ENCODE measurements around the gene NRP2. TPM values are rescaled to one million over a fixed set of nuclear protein-coding genes. Genes with fewer than 3 reads are reported as not detected.
A peak's percentile ranks its signal among the peaks of the same experiment; 100 is the strongest.

The NRP2 gene
- polyA plus RNA-seq, 2 of the 4 experiments (the other 2 are of a cell fraction) = 144 to 159 TPM

DNA sequence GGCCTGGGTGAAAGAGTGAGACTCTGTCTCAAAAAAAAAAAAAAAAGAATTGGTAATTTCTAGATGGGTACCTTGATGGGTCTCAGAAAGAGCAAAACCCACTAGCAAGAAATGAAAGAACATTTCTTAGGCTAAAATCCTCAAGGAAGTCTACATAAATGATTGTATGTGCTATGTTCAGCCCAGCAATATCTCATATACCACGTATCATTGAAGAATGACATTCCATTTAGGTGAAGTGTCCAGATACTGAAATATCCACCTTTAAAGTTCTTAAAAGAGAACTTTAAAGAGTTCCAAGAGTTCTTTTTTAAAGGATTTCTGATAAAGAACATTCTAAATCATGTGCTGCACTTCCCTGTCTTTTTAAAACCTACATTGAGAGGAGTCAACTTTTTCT, 19.2 kb downstream of the NRP2 start:
- ChIA-PET CTCF (interaction anchor here (1.1 to 4.1 kb wide), 9 partner anchors 11 to 225 kb away, joined by 3 to 14 read pairs (median 5); partner anchors contain the start of gene NRP2), POLR2A (interaction anchor here (0.7 to 3.5 kb wide), 3 partner anchors 12 to 19 kb away, joined by 4 to 26 read pairs (median 4); partner anchors contain the start of gene NRP2)
- TF ChIP-seq HOXB5 (CRISPR knock-in tag; IDR thresholded peaks at IDR 0.05) = no peak
- no peak for TF ChIP-seq FOSL2 (IDR thresholded peaks at IDR 0.05)
- TF ChIP-seq FOSL2 (CRISPR knock-in tag; IDR thresholded peaks at IDR 0.05) = peak; percentile 36; the same call in 1 of the 2 replicates
- Histone ChIP-seq H3K27ac (peak overlapping the region; percentile 93 to 95), H3K4me3 (peak overlapping the region; percentile 24; the same call in 2 of the 3 replicates), H3K4me1 (peaks cover 100% of the 10 kb centered on the region), H3K4me2 (peak overlapping the region; percentile 79), H3K9me3 (no peaks in the 10 kb centered on the region)
- WGBS (ENCODE audit: missing lambda C conversion rate) = 0% methylated on average over 1 of the region's 1 CpG
- FAIRE-seq = no peak
- no peak for DNase-seq (ENCODE audit: low read depth in 1 of 2, low spot score in 1 of 2)
- peak in 1 of 2 experiments; percentile 13; a peak in 1 of 6 replicates for ATAC-seq

DNA sequence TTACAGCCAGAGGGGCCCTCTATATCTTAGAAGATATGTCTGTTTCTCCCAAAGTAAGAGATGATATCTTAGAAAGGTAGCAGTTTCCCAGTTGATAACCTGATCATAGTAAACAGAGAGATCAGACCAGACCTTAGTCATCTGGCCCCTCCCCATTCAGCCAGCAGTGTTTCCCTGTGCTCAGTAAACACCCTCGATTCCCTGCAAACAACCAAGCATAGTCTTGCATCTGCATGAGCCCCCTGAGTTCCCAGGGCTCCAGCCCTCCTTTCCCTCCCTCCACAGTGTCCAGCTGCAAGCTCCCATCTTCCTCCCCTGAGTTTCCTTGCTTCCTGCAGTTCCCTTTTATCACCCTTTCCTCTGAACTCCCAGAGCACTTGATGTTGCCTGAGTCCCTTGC, 20.3 kb downstream of the NRP2 start:
- ChIA-PET CTCF (interaction anchor here (1.1 to 2.6 kb wide), 8 partner anchors 8 to 224 kb away, joined by 3 to 7 read pairs (median 4); partner anchors contain the start of gene NRP2), POLR2A (interaction anchor here (1.3 to 3.5 kb wide), 2 partner anchors 17 to 20 kb away, joined by 4 to 26 read pairs; partner anchors contain the start of gene NRP2)
- peak in 1 of 2 experiments; percentile 56 for DNase-seq (ENCODE audit: low read depth in 1 of 2, low spot score in 1 of 2)
- no peak for TF ChIP-seq HOXB5 (CRISPR knock-in tag; IDR thresholded peaks at IDR 0.05)
- TF ChIP-seq TFCP2L1 (CRISPR knock-in tag; IDR thresholded peaks at IDR 0.05) = no peak
- TF ChIP-seq, protein P1, sequence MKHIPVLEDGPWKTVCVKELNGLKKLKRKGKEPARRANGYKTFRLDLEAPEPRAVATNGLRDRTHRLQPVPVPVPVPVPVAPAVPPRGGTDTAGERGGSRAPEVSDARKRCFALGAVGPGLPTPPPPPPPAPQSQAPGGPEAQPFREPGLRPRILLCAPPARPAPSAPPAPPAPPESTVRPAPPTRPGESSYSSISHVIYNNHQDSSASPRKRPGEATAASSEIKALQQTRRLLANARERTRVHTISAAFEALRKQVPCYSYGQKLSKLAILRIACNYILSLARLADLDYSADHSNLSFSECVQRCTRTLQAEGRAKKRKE (CRISPR knock-in tag; IDR thresholded peaks at IDR 0.05; ENCODE audit: low read depth) = no peak
- TF ChIP-seq RAD21 (conservative IDR thresholded peaks at IDR 0.05 in 1 of 2, IDR thresholded peaks at IDR 0.05 in 1 of 2) = no peak
- no peak for TF ChIP-seq POLR2AphosphoS2 (conservative IDR thresholded peaks at IDR 0.05; ENCODE audit: low read length)
- TF ChIP-seq GATA3 (IDR thresholded peaks at IDR 0.05; ENCODE audit: borderline replicate concordance) = peak; percentile 73; the same call in 1 of the 2 replicates
- no peak for TF ChIP-seq TP53 (CRISPR knock-in tag; IDR thresholded peaks at IDR 0.05)
- TF ChIP-seq FOSL2 (IDR thresholded peaks at IDR 0.05) = no peak
- peak; percentile 8; the same call in 1 of the 2 replicates for TF ChIP-seq FOSL2 (CRISPR knock-in tag; IDR thresholded peaks at IDR 0.05)
- TF ChIP-seq, protein P2, sequence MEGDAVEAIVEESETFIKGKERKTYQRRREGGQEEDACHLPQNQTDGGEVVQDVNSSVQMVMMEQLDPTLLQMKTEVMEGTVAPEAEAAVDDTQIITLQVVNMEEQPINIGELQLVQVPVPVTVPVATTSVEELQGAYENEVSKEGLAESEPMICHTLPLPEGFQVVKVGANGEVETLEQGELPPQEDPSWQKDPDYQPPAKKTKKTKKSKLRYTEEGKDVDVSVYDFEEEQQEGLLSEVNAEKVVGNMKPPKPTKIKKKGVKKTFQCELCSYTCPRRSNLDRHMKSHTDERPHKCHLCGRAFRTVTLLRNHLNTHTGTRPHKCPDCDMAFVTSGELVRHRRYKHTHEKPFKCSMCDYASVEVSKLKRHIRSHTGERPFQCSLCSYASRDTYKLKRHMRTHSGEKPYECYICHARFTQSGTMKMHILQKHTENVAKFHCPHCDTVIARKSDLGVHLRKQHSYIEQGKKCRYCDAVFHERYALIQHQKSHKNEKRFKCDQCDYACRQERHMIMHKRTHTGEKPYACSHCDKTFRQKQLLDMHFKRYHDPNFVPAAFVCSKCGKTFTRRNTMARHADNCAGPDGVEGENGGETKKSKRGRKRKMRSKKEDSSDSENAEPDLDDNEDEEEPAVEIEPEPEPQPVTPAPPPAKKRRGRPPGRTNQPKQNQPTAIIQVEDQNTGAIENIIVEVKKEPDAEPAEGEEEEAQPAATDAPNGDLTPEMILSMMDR (IDR thresholded peaks at IDR 0.05) = no peak
- Histone ChIP-seq H3K4me2 (peak overlapping the region; percentile 79), H3K27ac (peak overlapping the region; percentile 93 to 95), H3K4me3 (no peak overlapping the region), H3K4me1 (peaks cover 100% of the 10 kb centered on the region), H3K9me3 (no peaks in the 10 kb centered on the region)
- WGBS (ENCODE audit: missing lambda C conversion rate) = 6% methylated on average over 1 of the region's 1 CpG
- ATAC-seq = peak in 1 of 2 experiments; percentile 41; a peak in 3 of 6 replicates
- no peak for FAIRE-seq

DNA sequence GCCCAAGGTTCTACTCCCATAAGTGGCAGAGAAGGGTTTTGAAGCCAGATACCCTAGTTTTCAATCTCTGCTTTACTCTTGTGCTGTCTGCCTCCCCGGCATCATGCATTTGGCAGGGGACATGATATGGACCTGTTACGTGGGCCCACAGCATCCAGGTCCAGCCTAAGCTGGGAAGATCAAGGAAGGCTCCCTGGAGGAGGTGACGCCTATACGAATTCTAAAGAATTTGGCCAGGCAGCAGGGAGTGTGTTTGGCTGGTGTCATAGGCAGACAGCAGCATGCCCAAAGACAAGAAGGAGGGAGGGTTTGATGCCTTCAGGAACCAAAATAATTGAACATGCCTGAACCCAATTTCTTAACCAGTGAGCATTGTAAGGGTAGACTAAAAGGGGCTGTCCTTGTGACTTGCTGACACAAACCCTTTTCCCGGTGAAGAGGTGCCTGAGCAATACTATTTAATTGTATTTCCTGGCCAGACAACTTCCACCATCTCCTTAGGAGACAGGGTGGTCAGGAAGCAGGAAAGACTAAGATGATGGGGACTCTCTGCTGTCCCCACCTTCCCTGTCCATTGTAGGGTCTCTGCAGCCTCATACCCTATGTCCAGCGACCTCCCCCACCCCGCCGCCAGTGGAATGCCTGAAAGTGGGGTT, 21.3 kb downstream of the NRP2 start:
- TF ChIP-seq HOXA7 (CRISPR knock-in tag; IDR thresholded peaks at IDR 0.05) (no peak), RFX5 (IDR thresholded peaks at IDR 0.05) (no peak), ZFP36 (IDR thresholded peaks at IDR 0.05; ENCODE audit: borderline replicate concordance, partially characterized antibody) (peak; percentile 93), KDM1A (IDR thresholded peaks at IDR 0.05; ENCODE audit: low read depth) (peak; percentile 65; the same call in 1 of the 2 replicates), MAFK (IDR thresholded peaks at IDR 0.05; ENCODE audit: partially characterized antibody) (no peak)
- ChIA-PET POLR2A (interaction anchor here (0.9 to 4.3 kb wide), 2 partner anchors 21 to 23 kb away, joined by 3 to 23 read pairs; partner anchors contain the start of gene NRP2), CTCF (interaction anchor here (1.2 to 1.8 kb wide), 5 partner anchors 15 to 1444 kb away, joined by 3 to 10 read pairs (median 4); no protein-coding TSS in a partner anchor)
- H3K4me1 ChIP-seq = peaks cover 100% of the 10 kb centered on the region
- WGBS (ENCODE audit: missing lambda C conversion rate) = 86% methylated on average over 8 of the region's 8 CpGs
- peak overlapping the region; percentile 93 to 95 for H3K27ac ChIP-seq
- H3K4me2 ChIP-seq = peak overlapping the region; percentile 79
- no peaks in the 10 kb centered on the region for H3K9me3 ChIP-seq
- DNase-seq (ENCODE audit: low read depth in 1 of 2, low spot score in 1 of 2) = no peak
- FAIRE-seq = no peak
- no peak overlapping the region for H3K4me3 ChIP-seq
- no peak for ATAC-seq

All from A549 (cell line).